ENCODE measurements around the gene CTNND1. TPM values are rescaled to one million over a fixed set of nuclear protein-coding genes. Genes with fewer than 3 reads are reported as not detected.
A peak's percentile ranks its signal among the peaks of the same experiment; 100 is the strongest.

Gene CTNND1
- total RNA-seq, 2 experiments from 2014 or later: 6.7 to 7.4 TPM

DNA sequence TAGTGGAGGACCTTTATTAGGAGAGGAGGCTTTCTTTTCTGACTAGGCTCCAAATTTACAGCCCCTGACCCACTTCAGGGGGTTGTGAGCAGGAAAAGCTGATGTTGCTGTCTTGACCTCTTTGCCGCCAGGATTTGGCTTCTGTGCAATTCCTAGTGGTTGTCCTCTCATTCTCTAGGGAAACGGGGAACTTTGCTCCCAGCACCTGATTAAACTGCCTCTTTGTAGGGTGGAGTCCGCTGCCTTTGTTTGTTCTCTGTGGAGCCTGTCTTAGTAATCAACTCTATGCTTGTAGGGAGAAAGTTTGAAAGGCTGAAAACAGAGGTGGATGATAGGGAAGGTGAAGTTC lies 16.3 kb downstream of the CTNND1 start:
- ChIA-PET POLR2A (no interaction called here), CTCF (no interaction called here)
- H3K4me1 Mint-ChIP-seq: peaks cover 17% of the 10 kb centered on the region
- intact Hi-C loops (cut with DNase I, micrococcal nuclease): no loop called here
- H3K27ac Mint-ChIP-seq: no peak overlapping the region
- H3K36me3 Mint-ChIP-seq (ENCODE audit: low read depth): no peaks in the 10 kb centered on the region
- no peak for DNase-seq
- no peak overlapping the region for H3K4me3 Mint-ChIP-seq
- H3K27me3 Mint-ChIP-seq: no peaks in the 10 kb centered on the region
- ATAC-seq: no peak
- no peaks in the 10 kb centered on the region for H3K9me3 Mint-ChIP-seq (ENCODE audit: low read depth)

DNA sequence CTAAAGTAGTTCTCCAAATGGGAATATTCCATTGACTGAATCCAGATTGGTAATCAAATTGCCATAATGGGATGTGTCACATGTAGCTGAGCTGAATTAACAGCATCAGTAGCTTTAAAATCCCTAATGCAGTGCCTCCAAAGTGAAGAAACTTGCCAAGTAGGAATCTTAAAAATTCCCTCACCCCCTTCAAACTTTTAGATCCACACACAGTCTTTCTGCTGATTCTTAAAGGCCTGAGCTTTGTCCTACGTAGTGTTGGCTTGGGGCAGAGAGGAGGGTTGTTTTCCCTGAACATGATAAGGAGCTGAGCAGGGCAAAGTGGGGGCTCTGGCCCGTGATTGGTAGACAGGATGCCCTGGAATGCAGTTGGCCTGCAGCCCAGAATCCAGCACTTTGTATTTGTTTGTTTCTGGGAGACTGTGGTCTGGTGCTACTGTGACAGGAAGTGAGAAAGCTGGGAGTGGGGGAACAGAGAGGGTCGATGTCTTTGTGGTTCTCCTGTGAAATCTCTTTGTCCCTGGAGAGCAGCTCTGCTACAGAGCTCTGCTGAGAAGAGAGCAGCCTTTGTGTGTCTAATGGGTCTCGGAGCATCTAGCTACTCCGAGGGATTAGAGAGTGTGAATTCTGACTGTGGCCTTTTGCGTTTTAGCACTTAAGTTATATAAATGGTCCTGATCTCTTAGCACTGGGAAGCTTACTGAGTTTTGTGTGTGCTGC lies 16.9 kb downstream of the CTNND1 start:
- no peak for ATAC-seq
- H3K36me3 Mint-ChIP-seq (ENCODE audit: low read depth): no peaks in the 10 kb centered on the region
- no peaks in the 10 kb centered on the region for H3K9me3 Mint-ChIP-seq (ENCODE audit: low read depth)
- POLR2A ChIA-PET: no interaction called here
- no peak overlapping the region for H3K4me3 Mint-ChIP-seq
- H3K27me3 Mint-ChIP-seq: no peaks in the 10 kb centered on the region
- CTCF ChIA-PET: interaction anchor here (1.4 to 2.0 kb wide), 3 partner anchors 14 to 22 kb away, joined by 4 to 11 read pairs (median 7); no protein-coding TSS in a partner anchor
- no peak for DNase-seq
- peaks cover 17% of the 10 kb centered on the region for H3K4me1 Mint-ChIP-seq
- intact Hi-C loops (cut with DNase I, micrococcal nuclease): no loop called here
- H3K27ac Mint-ChIP-seq: no peak overlapping the region

DNA sequence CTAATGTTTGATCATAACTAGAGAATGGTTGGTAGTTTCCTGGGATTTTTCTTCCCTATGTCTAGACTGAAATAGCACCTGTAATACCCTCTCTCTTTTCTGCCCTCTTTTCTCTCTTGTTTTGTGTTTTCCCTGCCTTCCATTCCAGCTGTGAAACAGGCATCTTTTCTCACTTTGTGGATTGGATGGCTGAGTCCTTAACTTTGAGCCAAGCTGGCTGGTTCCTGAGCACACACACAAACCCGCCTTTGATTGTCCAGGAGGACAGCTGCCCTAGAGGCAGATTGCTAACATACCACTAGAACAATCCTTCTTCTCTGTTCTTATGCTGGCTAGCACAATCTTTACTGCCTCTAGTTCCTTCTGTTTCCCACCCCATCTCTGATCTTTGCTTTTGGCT lies 17.7 kb downstream of the CTNND1 start:
- intact Hi-C loops (cut with DNase I, micrococcal nuclease): no loop called here
- Mint-ChIP-seq H3K9me3 (ENCODE audit: low read depth) (no peaks in the 10 kb centered on the region), H3K36me3 (ENCODE audit: low read depth) (no peaks in the 10 kb centered on the region), H3K27ac (no peak overlapping the region), H3K4me1 (peaks cover 17% of the 10 kb centered on the region), H3K4me3 (no peak overlapping the region), H3K27me3 (no peaks in the 10 kb centered on the region)
- ChIA-PET POLR2A (no interaction called here), CTCF (interaction anchor here (0.5 to 2.0 kb wide), 4 partner anchors 15 to 282 kb away, joined by 3 to 11 read pairs (median 6); no protein-coding TSS in a partner anchor)
- ATAC-seq (no peak), DNase-seq (no peak)

DNA sequence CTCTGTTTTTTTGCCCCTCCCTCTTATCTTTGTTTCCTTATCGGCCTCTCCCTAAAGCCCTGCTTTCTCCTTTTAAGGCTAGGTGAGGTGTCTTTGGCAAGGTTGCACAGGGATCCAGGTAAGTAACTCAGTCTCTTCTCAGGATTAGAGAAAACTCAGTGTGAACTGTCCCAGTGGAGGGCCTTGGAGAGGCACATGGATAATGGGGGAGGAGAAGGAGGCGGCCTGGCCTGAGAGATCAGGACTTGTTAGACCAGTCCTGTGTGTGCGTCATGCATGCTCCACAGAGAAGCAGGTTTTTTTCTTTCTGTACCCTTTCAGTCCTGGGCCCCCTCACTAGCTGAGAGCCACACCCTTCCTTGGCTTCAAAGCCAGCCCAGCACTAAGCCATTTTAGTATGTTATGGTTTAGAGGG lies 19.9 kb downstream of the CTNND1 start:
- H3K36me3 Mint-ChIP-seq (ENCODE audit: low read depth): no peaks in the 10 kb centered on the region
- no peaks in the 10 kb centered on the region for H3K9me3 Mint-ChIP-seq (ENCODE audit: low read depth)
- DNase-seq (no peak), ATAC-seq (no peak)
- no peaks in the 10 kb centered on the region for H3K27me3 Mint-ChIP-seq
- peaks cover 17% of the 10 kb centered on the region for H3K4me1 Mint-ChIP-seq
- intact Hi-C loops (cut with DNase I, micrococcal nuclease): no loop called here
- CTCF ChIA-PET: no interaction called here
- H3K4me3 Mint-ChIP-seq: no peak overlapping the region
- H3K27ac Mint-ChIP-seq: no peak overlapping the region
- POLR2A ChIA-PET: no interaction called here

DNA sequence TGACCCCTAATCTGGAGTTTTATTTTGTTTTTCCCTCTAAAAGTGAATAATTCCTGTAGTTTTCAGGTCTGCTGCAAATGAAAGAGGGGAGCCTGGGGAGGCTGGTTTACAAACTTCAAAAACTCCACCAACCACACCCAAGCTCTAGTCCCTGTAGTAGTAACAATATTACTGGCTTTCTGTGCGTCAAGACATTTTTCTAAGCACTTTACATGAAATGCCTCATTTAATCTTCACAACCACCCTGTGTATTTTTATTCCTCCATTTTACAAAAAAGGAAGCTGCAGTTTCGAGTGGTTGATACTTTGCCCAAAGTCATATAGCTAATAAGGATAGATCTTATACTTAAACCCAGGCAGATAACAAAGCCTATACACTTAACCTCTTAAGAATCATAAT lies 23.5 kb downstream of the CTNND1 start:
- Mint-ChIP-seq H3K27me3 (no peaks in the 10 kb centered on the region), H3K9me3 (ENCODE audit: low read depth) (no peaks in the 10 kb centered on the region), H3K4me1 (peaks cover 7% of the 10 kb centered on the region), H3K4me3 (no peak overlapping the region), H3K27ac (no peak overlapping the region), H3K36me3 (ENCODE audit: low read depth) (no peaks in the 10 kb centered on the region)
- POLR2A ChIA-PET: interaction anchor here (0.6 kb wide), 1 partner anchor 290 kb away, joined by 4 read pairs; no protein-coding TSS in a partner anchor
- ATAC-seq (no peak), DNase-seq (no peak)
- intact Hi-C loops (cut with DNase I, micrococcal nuclease): no loop called here
- CTCF ChIA-PET: interaction anchor here (0.6 to 1.8 kb wide), 4 partner anchors 11 to 58 kb away, joined by 3 to 14 read pairs (median 4); no protein-coding TSS in a partner anchor

DNA sequence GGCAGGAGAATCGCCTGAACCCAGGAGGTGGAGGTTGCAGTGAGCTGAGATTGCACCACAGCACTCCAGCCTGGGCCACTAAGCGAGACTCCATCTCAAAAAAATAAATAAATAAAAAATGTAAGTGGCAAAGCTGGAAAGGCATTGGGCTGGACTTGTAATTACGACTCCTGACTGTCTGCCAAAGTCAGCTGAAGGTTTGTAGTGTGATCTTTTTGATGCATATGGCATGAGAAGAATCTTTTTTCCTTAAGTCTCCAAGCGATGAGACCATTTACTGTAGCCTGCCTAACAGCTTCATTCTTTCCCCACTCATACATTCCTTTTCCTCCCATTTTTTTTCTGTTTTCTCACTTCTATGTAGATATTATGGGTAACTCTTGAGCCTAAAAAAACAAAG lies 24.8 kb downstream of the CTNND1 start:
- H3K27ac Mint-ChIP-seq: no peak overlapping the region
- no peaks in the 10 kb centered on the region for H3K9me3 Mint-ChIP-seq (ENCODE audit: low read depth)
- no peaks in the 10 kb centered on the region for H3K27me3 Mint-ChIP-seq
- no peak for DNase-seq
- CTCF ChIA-PET: interaction anchor here (0.6 kb wide), 1 partner anchor 19 kb away, joined by 3 read pairs; no protein-coding TSS in a partner anchor
- no peak for ATAC-seq
- POLR2A ChIA-PET: no interaction called here
- H3K36me3 Mint-ChIP-seq (ENCODE audit: low read depth): no peaks in the 10 kb centered on the region
- peaks cover 11% of the 10 kb centered on the region for H3K4me1 Mint-ChIP-seq
- intact Hi-C loops (cut with DNase I, micrococcal nuclease): no loop called here
- no peak overlapping the region for H3K4me3 Mint-ChIP-seq

DNA sequence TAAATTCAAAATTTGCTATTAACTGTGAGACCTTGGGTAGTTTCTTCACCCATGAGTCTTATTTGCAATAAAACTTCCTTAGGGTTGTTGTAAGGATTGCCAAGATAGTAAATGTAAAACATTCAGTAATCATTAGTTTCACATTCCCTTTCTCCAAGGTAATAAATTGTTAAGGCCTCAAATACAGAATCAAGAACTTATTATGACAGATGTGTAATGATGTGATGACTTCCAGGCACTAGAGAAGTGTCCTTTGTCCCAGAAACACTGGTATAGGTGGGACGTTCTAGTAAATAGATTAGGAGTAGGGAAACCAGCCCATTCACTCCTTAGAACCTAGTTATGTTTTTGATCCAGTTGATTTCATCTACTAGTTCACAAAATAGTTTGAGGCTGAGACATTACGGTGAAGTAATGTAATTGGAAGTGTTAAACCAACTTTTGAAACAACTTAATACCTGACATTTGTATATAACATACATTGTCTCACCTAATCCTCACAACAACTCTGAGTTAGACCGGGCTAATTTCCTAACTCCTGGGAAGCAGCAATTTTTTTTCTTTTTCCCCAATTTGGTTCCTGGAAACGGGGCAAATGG lies 25.5 kb downstream of the CTNND1 start:
- peaks cover 14% of the 10 kb centered on the region for H3K4me1 Mint-ChIP-seq
- CTCF ChIA-PET: interaction anchor here (1.2 kb wide), 1 partner anchor 14 kb away, joined by 3 read pairs; no protein-coding TSS in a partner anchor
- POLR2A ChIA-PET: no interaction called here
- H3K9me3 Mint-ChIP-seq (ENCODE audit: low read depth): no peaks in the 10 kb centered on the region
- no peak for DNase-seq
- no peaks in the 10 kb centered on the region for H3K27me3 Mint-ChIP-seq
- H3K36me3 Mint-ChIP-seq (ENCODE audit: low read depth): peaks cover 2% of the 10 kb centered on the region
- intact Hi-C loops (cut with DNase I, micrococcal nuclease): no loop called here
- no peak for ATAC-seq
- H3K27ac Mint-ChIP-seq: no peak overlapping the region
- H3K4me3 Mint-ChIP-seq: no peak overlapping the region

DNA sequence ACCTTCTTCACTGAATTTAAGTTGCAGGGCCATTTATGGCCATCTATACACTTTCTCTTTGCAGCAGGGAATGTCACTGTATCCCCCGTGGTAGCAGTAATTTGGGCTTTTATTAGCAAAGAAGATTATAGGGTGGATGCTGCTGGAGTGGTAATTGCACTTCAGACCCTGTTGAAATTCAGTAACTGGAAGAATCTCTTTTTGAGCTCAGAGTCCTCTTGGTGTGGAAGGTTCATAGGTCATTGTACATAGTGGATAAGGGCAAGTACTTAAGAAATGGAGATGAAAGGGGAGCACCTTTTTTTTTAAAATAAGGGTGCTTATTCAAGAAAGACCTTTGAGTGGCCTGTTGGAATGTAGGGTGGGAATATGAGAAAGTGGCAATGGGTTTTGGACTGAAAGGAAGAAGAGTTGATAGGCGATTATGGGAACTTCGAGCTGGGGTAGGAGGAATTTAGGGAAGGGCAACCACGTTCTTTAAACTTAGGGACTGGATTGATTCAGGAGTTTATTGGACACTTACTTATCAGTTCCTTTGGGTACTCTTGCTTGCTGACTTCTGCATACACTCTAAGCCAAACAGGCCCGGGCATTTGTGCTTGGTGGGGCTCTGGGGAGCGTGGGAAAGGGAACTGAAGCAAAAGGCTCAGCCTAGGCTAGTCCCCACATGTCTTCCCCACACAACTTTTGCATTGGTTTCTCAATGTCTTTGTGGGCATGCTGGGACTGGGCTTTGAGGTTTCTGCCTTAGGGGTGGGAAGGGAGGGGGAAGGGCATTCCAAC lies 26.5 kb downstream of the CTNND1 start:
- H3K27me3 Mint-ChIP-seq: no peaks in the 10 kb centered on the region
- intact Hi-C loops (cut with DNase I, micrococcal nuclease): no loop called here
- no peak for DNase-seq
- H3K9me3 Mint-ChIP-seq (ENCODE audit: low read depth): no peaks in the 10 kb centered on the region
- peaks cover 23% of the 10 kb centered on the region for H3K4me1 Mint-ChIP-seq
- H3K36me3 Mint-ChIP-seq (ENCODE audit: low read depth): peaks cover 4% of the 10 kb centered on the region
- no peak for ATAC-seq
- ChIA-PET POLR2A (no interaction called here), CTCF (interaction anchor here (1.2 kb wide), 1 partner anchor 13 kb away, joined by 3 read pairs; no protein-coding TSS in a partner anchor)
- no peak overlapping the region for H3K27ac Mint-ChIP-seq
- no peak overlapping the region for H3K4me3 Mint-ChIP-seq

DNA sequence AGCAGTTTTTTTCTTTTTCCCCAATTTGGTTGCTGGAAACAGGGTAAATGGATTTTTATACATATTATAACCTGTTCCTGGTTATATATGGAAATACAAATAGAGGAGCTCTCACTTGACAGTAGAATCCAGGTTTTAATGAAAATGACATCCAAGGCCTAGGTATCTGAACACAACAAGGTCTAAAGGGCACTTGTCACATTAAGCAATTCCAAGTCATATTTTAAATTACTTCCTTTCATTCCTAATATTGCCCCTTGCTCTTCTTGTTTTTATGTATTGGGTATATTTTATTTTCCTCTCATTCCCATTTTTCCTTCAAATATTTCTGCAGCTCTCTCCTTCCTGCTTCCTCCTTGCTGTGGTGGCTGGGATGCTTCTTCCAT lies 27.1 kb downstream of the CTNND1 start:
- intact Hi-C loops (cut with DNase I, micrococcal nuclease): no loop called here
- ChIA-PET CTCF (interaction anchor here (0.9 to 1.7 kb wide), 2 partner anchors 12 to 67 kb away, joined by 5 to 8 read pairs; no protein-coding TSS in a partner anchor), POLR2A (no interaction called here)
- Mint-ChIP-seq H3K27me3 (no peaks in the 10 kb centered on the region), H3K27ac (no peak overlapping the region), H3K4me1 (peaks cover 29% of the 10 kb centered on the region), H3K4me3 (no peak overlapping the region), H3K36me3 (ENCODE audit: low read depth) (peaks cover 4% of the 10 kb centered on the region), H3K9me3 (ENCODE audit: low read depth) (no peaks in the 10 kb centered on the region)
- ATAC-seq (no peak), DNase-seq (no peak)

DNA sequence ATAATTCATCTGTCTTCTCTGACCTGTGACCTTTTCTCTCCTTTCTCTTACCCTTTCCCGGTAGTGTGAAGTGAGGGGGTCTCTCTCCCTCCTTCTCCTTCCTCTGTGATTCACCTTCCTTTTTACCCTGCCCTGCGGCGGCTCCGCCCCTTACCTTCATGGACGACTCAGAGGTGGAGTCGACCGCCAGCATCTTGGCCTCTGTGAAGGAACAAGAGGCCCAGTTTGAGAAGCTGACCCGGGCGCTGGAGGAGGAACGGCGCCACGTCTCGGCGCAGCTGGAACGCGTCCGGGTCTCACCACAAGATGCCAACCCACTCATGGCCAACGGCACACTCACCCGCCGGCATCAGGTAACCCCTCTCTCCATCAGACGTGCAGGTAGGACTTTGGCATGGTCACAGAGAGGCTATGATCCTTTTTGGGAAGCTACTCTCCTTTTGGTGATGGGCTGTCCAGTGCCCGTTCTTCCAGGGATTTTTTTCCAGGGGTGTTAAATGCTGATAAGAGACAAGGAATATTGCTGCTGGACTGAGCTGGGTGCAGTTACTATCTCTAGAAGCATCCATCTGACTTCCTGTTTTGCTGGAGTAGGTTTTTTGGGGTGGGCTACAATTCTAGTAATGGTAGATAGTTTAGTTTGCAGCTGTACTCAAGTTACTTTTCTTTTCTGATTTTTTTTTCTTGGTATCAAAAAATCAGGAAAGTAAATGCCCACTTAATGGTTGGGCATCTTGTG lies 29.9 kb downstream of the CTNND1 start:
- no peaks in the 10 kb centered on the region for H3K9me3 Mint-ChIP-seq (ENCODE audit: low read depth)
- no peaks in the 10 kb centered on the region for H3K27me3 Mint-ChIP-seq
- ChIA-PET POLR2A (no interaction called here), CTCF (interaction anchor here (0.5 to 1.4 kb wide), 4 partner anchors 9 to 174 kb away, joined by 3 to 5 read pairs (median 3); no protein-coding TSS in a partner anchor)
- DNase-seq (no peak), ATAC-seq (no peak)
- intact Hi-C loops (cut with DNase I, micrococcal nuclease): loop anchor here (1.0 to 10.0 kb wide), 9 partner anchors 29 to 781 kb away; partner anchors contain the start of genes MED19 (in 2 of the 2), SELENOH (in 2 of the 2), TMX2 (in 2 of the 2) and UBE2L6 (in 1 of the 2)
- H3K36me3 Mint-ChIP-seq (ENCODE audit: low read depth): peaks cover 5% of the 10 kb centered on the region
- peaks cover 33% of the 10 kb centered on the region for H3K4me1 Mint-ChIP-seq
- peak overlapping the region; percentile 34 for H3K4me3 Mint-ChIP-seq
- H3K27ac Mint-ChIP-seq: peak overlapping the region; percentile 89

DNA sequence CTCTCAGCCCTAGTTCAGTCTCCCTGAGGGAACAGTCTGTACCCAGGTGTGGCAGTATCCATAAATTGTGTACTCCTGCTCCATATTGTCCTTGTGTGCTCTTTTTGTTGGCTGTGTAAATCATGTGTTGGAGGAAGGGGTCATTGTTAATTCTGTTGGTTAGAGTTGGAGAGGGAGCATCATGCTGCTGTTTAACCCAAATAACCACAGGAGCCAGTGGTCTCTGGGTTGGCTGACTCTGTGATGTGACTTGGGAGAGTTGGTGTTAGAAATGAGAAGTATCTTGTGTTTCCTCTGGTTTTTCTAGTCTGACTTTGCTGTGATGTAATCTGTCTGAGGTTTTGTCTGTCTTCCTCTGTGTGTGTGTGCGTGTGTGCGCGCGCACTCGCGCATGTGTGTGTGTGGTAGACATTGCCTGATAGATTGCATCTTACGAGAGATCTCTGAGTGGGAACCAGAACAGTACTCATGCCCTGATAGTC lies 30.5 kb downstream of the CTNND1 start:
- no peaks in the 10 kb centered on the region for H3K9me3 Mint-ChIP-seq (ENCODE audit: low read depth)
- peak overlapping the region; percentile 34 for H3K4me3 Mint-ChIP-seq
- CTCF ChIA-PET: interaction anchor here (0.5 to 1.4 kb wide), 3 partner anchors 9 to 174 kb away, joined by 3 to 5 read pairs (median 3); no protein-coding TSS in a partner anchor
- DNase-seq: peak; percentile 89
- H3K27ac Mint-ChIP-seq: peak overlapping the region; percentile 89
- ATAC-seq: peak; percentile 96
- H3K36me3 Mint-ChIP-seq (ENCODE audit: low read depth): peaks cover 8% of the 10 kb centered on the region
- intact Hi-C loops (cut with DNase I, micrococcal nuclease): loop anchor here (1.0 to 10.0 kb wide), 9 partner anchors 29 to 781 kb away; partner anchors contain the start of genes MED19 (in 2 of the 2), SELENOH (in 2 of the 2), TMX2 (in 2 of the 2) and UBE2L6 (in 1 of the 2)
- H3K27me3 Mint-ChIP-seq: no peaks in the 10 kb centered on the region
- H3K4me1 Mint-ChIP-seq: peaks cover 33% of the 10 kb centered on the region
- POLR2A ChIA-PET: no interaction called here
